Ovary (tissue), 9 donors: ENCODE measurements around the gene SLC16A4. TPM values are rescaled to one million over a fixed set of nuclear protein-coding genes. Genes with fewer than 3 reads are reported as not detected.

Experiments
- DNase-seq, 5 donors: peaks; one replicate each; pipeline ENCODE4 v3.0.0-alpha.2; 2019 to 2020
- H3K27ac ChIP-seq, 2 donors: fragments of 200-600 bp; one replicate each; pipeline versions ENCODE4 v1.5.1 to v1.8.0; 2019 to 2022
- H3K27me3 ChIP-seq: fragments of 200-600 bp; one replicate; pipeline ENCODE4 v1.8.0; 2022
- H3K36me3 ChIP-seq: fragments of 200-600 bp; sonication (generic); one replicate; pipeline ENCODE4 v1.5.1; 2019
- H3K4me1 ChIP-seq: one replicate; pipeline ENCODE4 v1.8.1; 2013; ENCODE audit warnings: mild to moderate bottlenecking, moderate library complexity; ENCODE audit not compliant: insufficient read depth
- H3K4me3 ChIP-seq: fragments of 200-600 bp; sonication (generic); one replicate; pipeline ENCODE4 v1.5.1; 2017
- H3K9me3 ChIP-seq, 2 donors: fragments of 200-600 bp in 1 of 2; sonication (generic) in 1 of 2; one replicate each; pipeline versions ENCODE4 v1.5.1 to v1.8.1; 2013 to 2019; ENCODE audit warnings: mild to moderate bottlenecking in 1 of 2, moderate library complexity in 1 of 2
- CTCF ChIP-seq, 3 donors: fragments of 450-650 bp in 2 of 3; fragments of 200-600 bp in 1 of 3; IDR thresholded peaks; one replicate each; pipeline versions ENCODE4 v1.5.1 to v1.8.0; 2016 to 2022; ENCODE audit warnings: antibody characterized with exemption in 3 of 3, mild to moderate bottlenecking in 1 of 3
- EP300 ChIP-seq: sonication (generic); formaldehyde crosslinking; IDR thresholded peaks from one replicate; pipeline ENCODE4 v1.6.1; 2017; ENCODE audit warnings: antibody characterized with exemption
- POLR2A ChIP-seq: fragments of 450-650 bp; IDR thresholded peaks from one replicate; pipeline ENCODE4 v1.6.1; 2017; ENCODE audit warnings: antibody characterized with exemption, mild to moderate bottlenecking, moderate library complexity
- WGBS, 3 donors: extraction: QIAGEN DNeasy Blood & Tissue Kit in 1 of 3; methylation state at CpG; one replicate each; pipeline versions ENCODE4 v1.1.5 to v1.1.7; 2013 to 2017; 5-methylcytosine and 5-hydroxymethylcytosine counted together
- intact Hi-C, 4 donors: fragments of 100-400 bp; cut with DNase I; formaldehyde crosslinking; loops; one replicate each; pipeline versions ENCODE4 v1.11.0 to v1.15.1; 2022 to 2023
- polyA plus RNA-seq, 2 donors: library from polyadenylated mRNA; stranded (reverse); fragments of 200-250 nt in 1 of 2; fragments of 350-450 nt in 1 of 2; fragmentation: Illumina TruSeq in 1 of 2; extraction: RNeasy Lipid Tissue Mini Kit (QIAGEN cat#74804) in 1 of 2; gene quantifications; one replicate each; pipeline ENCODE4 v1.2.3, GENCODE V29; 2013 to 2014
- total RNA-seq, 7 donors: library from RNA; depleted of rRNA in 2 of 7; stranded (reverse); fragments of >200 nt in 2 of 7; fragmentation: NEBNext Ultra II Directional in 3 of 7; extraction: Animal tissue kit (Norgen Biotek cat#: 25700) in 3 of 7; gene quantifications; one replicate each; pipeline versions ENCODE4 v1.1.0 to v1.2.4, GENCODE V29; 2016 to 2023
- donor health status: DM: no; HTN: no; CAD: no; lungs with moderate emphysema.
- donor health status: DM: no; HTN: no; CAD: no.
- donor health status: Bipolar disorder and iron deficiency.
- donor health status: DM: yes; HTN: yes; CAD: no.
- donor health status: DM: no; HTN: no; CAD: no.
- donor health status: DM: yes; HTN: yes; CAD: no.

Gene SLC16A4
- total and polyA plus RNA-seq, 9 donors = 14.5 to 33.7 (median 23.9) TPM

- Histone ChIP-seq H3K36me3 (no peaks in the 10 kb centered on the region), H3K4me3 (no peak overlapping the region), H3K4me1 (no peaks in the 10 kb centered on the region), H3K27ac (no peak overlapping the region), H3K27me3 (no peaks in the 10 kb centered on the region), H3K9me3 (no peaks in the 10 kb centered on the region)
- 88 to 95% (median 95%) methylated on average over 1 of the region's 1 CpG for WGBS, 3 donors
- TF ChIP-seq CTCF (IDR thresholded peaks at IDR 0.05) (no peak), EP300 (no peak), POLR2A (no peak)
- intact Hi-C loops = no loop called here
- no peak for DNase-seq
Measured at GRCh38 chr1:110320168-110320518, 70.7 kb downstream of the SLC16A4 start.

GRCh38 chr1:110319332-110320167, 71.3 kb downstream of the SLC16A4 start:
- WGBS, 3 donors = 76 to 82% (median 80%) methylated on average over 4 of the region's 4 CpGs
- no peaks in the 10 kb centered on the region for H3K9me3 ChIP-seq
- no peaks in the 10 kb centered on the region for H3K4me1 ChIP-seq
- no peaks in the 10 kb centered on the region for H3K36me3 ChIP-seq
- no peak overlapping the region for H3K27ac ChIP-seq
- TF ChIP-seq EP300 (no peak), CTCF (IDR thresholded peaks at IDR 0.05) (no peak), POLR2A (no peak)
- no peak for DNase-seq
- intact Hi-C loops = loop anchor here (5.0 to 10.0 kb wide), 3 partner anchors 135 to 175 kb away; partner anchors contain the start of gene PROK1 (in 1 of the 4)
- H3K4me3 ChIP-seq = no peak overlapping the region
- H3K27me3 ChIP-seq = no peaks in the 10 kb centered on the region

DNA sequence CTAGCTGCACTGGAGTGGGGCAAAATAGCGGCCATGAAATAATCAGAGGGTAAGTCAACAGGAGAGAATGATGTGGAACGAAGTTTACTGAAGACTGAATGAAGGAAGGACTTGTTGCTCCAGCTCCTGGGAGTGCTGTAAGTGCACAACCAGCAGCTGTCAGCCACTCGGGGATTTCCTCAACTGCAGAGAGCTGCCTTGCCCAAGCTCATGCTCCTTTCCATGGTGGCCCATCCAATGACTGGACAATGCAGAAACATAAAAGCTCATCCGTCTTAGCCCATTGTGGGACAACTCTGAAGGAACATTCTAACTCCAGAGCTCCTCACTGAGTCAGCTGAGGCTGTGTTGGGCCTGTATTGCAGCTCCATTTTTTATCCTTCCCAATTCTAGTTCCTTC, 72.8 kb downstream of the SLC16A4 start:
- TF ChIP-seq CTCF (IDR thresholded peaks at IDR 0.05) = no peak
- no peak for TF ChIP-seq EP300
- no peak for TF ChIP-seq POLR2A
- 86 to 92% (median 90%) methylated on average over 4 of the region's 4 CpGs for WGBS, 3 donors
- no peaks in the 10 kb centered on the region for H3K4me1 ChIP-seq
- H3K36me3 ChIP-seq = no peaks in the 10 kb centered on the region
- no peak overlapping the region for H3K4me3 ChIP-seq
- H3K27me3 ChIP-seq = no peaks in the 10 kb centered on the region
- no peak for DNase-seq
- H3K9me3 ChIP-seq = no peaks in the 10 kb centered on the region
- H3K27ac ChIP-seq = no peak overlapping the region
- intact Hi-C loops = loop anchor here (5.0 to 10.0 kb wide), 3 partner anchors 137 to 177 kb away; partner anchors contain the start of gene PROK1 (in 1 of the 4)

GRCh38 chr1:110316735-110317134, 74.1 kb downstream of the SLC16A4 start:
- H3K9me3 ChIP-seq = no peaks in the 10 kb centered on the region
- no peaks in the 10 kb centered on the region for H3K36me3 ChIP-seq
- H3K4me3 ChIP-seq = no peak overlapping the region
- H3K4me1 ChIP-seq = peaks cover 2% of the 10 kb centered on the region
- no peak overlapping the region for H3K27ac ChIP-seq
- WGBS, 3 donors = 62 to 77% (median 75%) methylated on average over 2 of the region's 2 CpGs
- intact Hi-C loops = loop anchor here (5.0 to 10.0 kb wide), 3 partner anchors 138 to 178 kb away; partner anchors contain the start of gene PROK1 (in 1 of the 4)
- H3K27me3 ChIP-seq = no peaks in the 10 kb centered on the region
- TF ChIP-seq CTCF (IDR thresholded peaks at IDR 0.05) = no peak
- TF ChIP-seq EP300 = no peak
- TF ChIP-seq POLR2A = no peak
- DNase-seq = no peak

Other genes starting within 250 kb of the SLC16A4 start
- gene SLC6A17, start 240.5 kb downstream of the SLC16A4 start, total RNA-seq = under 1 TPM in 4 of 7 donors, not detected in 3; 0.05 to 0.15 (median 0.05) TPM
- gene SLC6A17, start 240.5 kb downstream of the SLC16A4 start, polyA plus RNA-seq = under 1 TPM; 0.03 to 0.06 TPM
- gene KCNC4, start 180.7 kb downstream of the SLC16A4 start, total RNA-seq = 10 to 100 TPM in 5 of 7 donors, 1 to 10 TPM in 2; 5.5 to 18.0 (median 14.2) TPM
- gene KCNC4, start 180.7 kb downstream of the SLC16A4 start, polyA plus RNA-seq = 1 to 10 TPM; 3.2 to 5.0 TPM
- 10 to 100 TPM; 21.2 to 28.7 (median 26.2) TPM for gene RBM15, start 51.6 kb downstream of the SLC16A4 start, total RNA-seq
- 1 to 10 TPM; 3.4 to 3.5 TPM for gene RBM15, start 51.6 kb downstream of the SLC16A4 start, polyA plus RNA-seq
- gene LAMTOR5, start 16.7 kb upstream of the SLC16A4 start, total RNA-seq = 100 to 1,000 TPM; 103 to 129 (median 122) TPM
- gene LAMTOR5, start 16.7 kb upstream of the SLC16A4 start, polyA plus RNA-seq = 100 to 1,000 TPM; 184 to 265 TPM
- 100 to 1,000 TPM in 6 of 7 donors, 10 to 100 TPM in 1; 39.4 to 263 (median 182) TPM for gene PROK1, start 60.1 kb upstream of the SLC16A4 start, total RNA-seq
- gene PROK1, start 60.1 kb upstream of the SLC16A4 start, polyA plus RNA-seq = 100 to 1,000 TPM; 276 to 428 TPM
- gene KCNA10, start 128.1 kb upstream of the SLC16A4 start, total RNA-seq = not detected
- not detected for gene KCNA10, start 128.1 kb upstream of the SLC16A4 start, polyA plus RNA-seq
- 1 to 10 TPM in 1 of 7 donors, under 1 TPM in 6; under 0.01 to 1.7 (median 0.51) TPM for gene KCNA2, start 215.3 kb upstream of the SLC16A4 start, total RNA-seq
- gene KCNA2, start 215.3 kb upstream of the SLC16A4 start, polyA plus RNA-seq = under 1 TPM; 0.13 to 0.62 TPM